Sigmoid colon (tissue), 7 donors: ENCODE results near the gene KRT82. TPM values are rescaled to one million over a fixed set of nuclear protein-coding genes. Genes with fewer than 3 reads are reported as not detected.

Experiments
- DNase-seq: peaks from one replicate; pipeline ENCODE4 v3.0.0-alpha.2; 2019
- H3K27ac ChIP-seq, 4 donors: fragments of 200-600 bp; sonication (generic); one replicate each; pipeline ENCODE4 v1.5.1; 2016 to 2019; ENCODE audit warnings: mild to moderate bottlenecking in 1 of 4
- H3K27me3 ChIP-seq, 3 donors: fragments of 200-600 bp; sonication (generic); one replicate each; pipeline ENCODE4 v1.5.1; 2019; ENCODE audit warnings: mild to moderate bottlenecking in 1 of 3
- H3K36me3 ChIP-seq, 4 donors: fragments of 200-600 bp; sonication (generic); one replicate each; pipeline ENCODE4 v1.5.1; 2016 to 2019
- H3K4me1 ChIP-seq, 4 donors: fragments of 200-600 bp; sonication (generic); one replicate each; pipeline ENCODE4 v1.5.1; 2017 to 2019
- H3K4me3 ChIP-seq, 4 donors: fragments of 200-600 bp; sonication (generic); one replicate each; pipeline ENCODE4 v1.5.1; 2017 to 2019; ENCODE audit warnings: mild to moderate bottlenecking in 2 of 4, moderate library complexity in 1 of 4
- H3K9me3 ChIP-seq, 4 donors: fragments of 200-600 bp in 3 of 4; sonication (generic) in 3 of 4; one replicate each; pipeline versions ENCODE4 v1.5.1 to v1.6.1; 2013 to 2019
- EP300 ChIP-seq, 4 donors: sonication (generic); formaldehyde crosslinking; IDR thresholded peaks; one replicate each; pipeline ENCODE4 v1.6.1; 2017; ENCODE audit warnings: antibody characterized with exemption in 4 of 4
- POLR2A ChIP-seq, 2 donors: fragments of 450-650 bp; IDR thresholded peaks; one replicate each; pipeline ENCODE4 v1.6.1; 2016; ENCODE audit warnings: antibody characterized with exemption in 2 of 2, mild to moderate bottlenecking in 2 of 2, moderate library complexity in 2 of 2
- POLR2AphosphoS5 ChIP-seq, 4 donors: sonication (generic); formaldehyde crosslinking; IDR thresholded peaks; one replicate each; pipeline ENCODE4 v1.6.1; 2017; ENCODE audit warnings: antibody characterized with exemption in 4 of 4
- WGBS, 2 donors: extraction: QIAGEN DNeasy Blood & Tissue Kit; methylation state at CpG; one replicate each; pipeline ENCODE4 v1.1.7; 2013; 5-methylcytosine and 5-hydroxymethylcytosine counted together
- intact Hi-C: fragments of 100-400 bp; cut with DNase I; formaldehyde crosslinking; loops from one replicate; pipeline ENCODE4 v1.15.1; 2023
- polyA plus RNA-seq, 3 donors: library from polyadenylated mRNA; stranded (reverse); fragments of 200-250 nt; gene quantifications; one replicate each; pipeline ENCODE4 v1.2.3, GENCODE V29; 2013
- total RNA-seq, 4 donors: library from RNA; depleted of rRNA; stranded (reverse); fragments of >200 nt; gene quantifications; one replicate each; pipeline ENCODE4 v1.1.0, GENCODE V29; 2016
- TF ChIP-seq, protein P1 (sequence below), 4 experiments: fragments of 450-650 bp in 3 of 4; fragments of 200-600 bp in 1 of 4; IDR thresholded peaks; one replicate each; pipeline ENCODE4 v1.5.1; 2016 to 2019; ENCODE audit warnings: antibody characterized with exemption in 4 of 4, mild to moderate bottlenecking in 3 of 4, moderate library complexity in 2 of 4
- donor health status: healthy with polysubstance abuse.
- donor health status: Bipolar disorder and iron deficiency.
- donor health status: healthy.

Gene KRT82
- total and polyA plus RNA-seq, 7 donors = 0.03 TPM; not detected in 6

DNA sequence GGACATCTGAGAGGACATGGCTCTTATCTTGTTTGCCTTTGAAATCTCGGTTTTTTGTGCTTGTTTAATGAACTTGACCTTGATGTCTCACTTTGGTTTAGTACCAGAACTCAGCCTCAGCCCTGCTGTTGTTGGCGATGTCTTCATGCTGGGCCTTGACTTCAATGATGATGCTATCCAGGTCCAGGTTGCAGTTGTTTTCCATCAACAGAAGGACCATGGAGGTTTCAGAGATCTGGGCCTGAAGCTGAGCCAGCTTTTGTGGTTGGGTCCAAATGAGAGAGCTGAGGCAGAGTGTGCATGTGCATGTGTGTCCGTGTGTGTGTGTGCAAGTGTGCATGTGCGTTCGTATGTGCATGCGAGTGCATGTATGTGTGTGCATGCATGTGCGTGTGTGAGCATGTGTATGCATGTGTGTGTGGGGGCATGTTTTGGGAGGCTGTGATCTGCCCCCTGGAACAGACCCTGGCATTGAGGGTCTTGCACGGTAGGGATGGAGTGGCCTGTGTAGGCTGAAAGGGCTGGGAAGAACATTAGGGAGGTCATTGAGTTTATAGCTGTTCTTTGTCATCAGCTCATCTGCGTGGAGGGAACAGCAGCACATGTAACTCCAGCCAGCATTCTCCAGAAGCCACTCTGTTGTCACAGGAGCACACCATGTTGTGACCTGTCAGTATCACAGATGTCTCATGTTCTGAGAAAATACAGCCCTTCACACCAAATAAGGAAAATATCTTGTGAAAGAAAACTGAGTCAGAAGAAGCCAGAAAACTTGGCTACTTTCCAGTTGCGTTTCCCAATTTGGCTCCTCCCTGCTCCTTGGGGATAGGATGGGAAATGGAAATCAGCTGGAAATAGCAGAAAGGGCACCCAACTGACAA is 10.0 kb upstream of the KRT82 start:
- peaks cover 0 to 42% (median 27%) of the 10 kb centered on the region in 4 donors for H3K4me1 ChIP-seq
- no peaks in the 10 kb centered on the region for H3K27me3 ChIP-seq
- DNase-seq = peak; percentile 90
- no peaks in the 10 kb centered on the region for H3K9me3 ChIP-seq
- 66 to 71% methylated on average over 10 of the region's 10 CpGs for WGBS, 2 donors
- no peaks in the 10 kb centered on the region for H3K36me3 ChIP-seq
- intact Hi-C loops = no loop called here
- TF ChIP-seq EP300 (IDR thresholded peaks at IDR 0.05) (peak in 2 of 4 donors; percentile 26 to 66), POLR2AphosphoS5 (IDR thresholded peaks at IDR 0.05) (peak; percentile 84 to 92 (median 90))
- TF ChIP-seq, protein P1, sequence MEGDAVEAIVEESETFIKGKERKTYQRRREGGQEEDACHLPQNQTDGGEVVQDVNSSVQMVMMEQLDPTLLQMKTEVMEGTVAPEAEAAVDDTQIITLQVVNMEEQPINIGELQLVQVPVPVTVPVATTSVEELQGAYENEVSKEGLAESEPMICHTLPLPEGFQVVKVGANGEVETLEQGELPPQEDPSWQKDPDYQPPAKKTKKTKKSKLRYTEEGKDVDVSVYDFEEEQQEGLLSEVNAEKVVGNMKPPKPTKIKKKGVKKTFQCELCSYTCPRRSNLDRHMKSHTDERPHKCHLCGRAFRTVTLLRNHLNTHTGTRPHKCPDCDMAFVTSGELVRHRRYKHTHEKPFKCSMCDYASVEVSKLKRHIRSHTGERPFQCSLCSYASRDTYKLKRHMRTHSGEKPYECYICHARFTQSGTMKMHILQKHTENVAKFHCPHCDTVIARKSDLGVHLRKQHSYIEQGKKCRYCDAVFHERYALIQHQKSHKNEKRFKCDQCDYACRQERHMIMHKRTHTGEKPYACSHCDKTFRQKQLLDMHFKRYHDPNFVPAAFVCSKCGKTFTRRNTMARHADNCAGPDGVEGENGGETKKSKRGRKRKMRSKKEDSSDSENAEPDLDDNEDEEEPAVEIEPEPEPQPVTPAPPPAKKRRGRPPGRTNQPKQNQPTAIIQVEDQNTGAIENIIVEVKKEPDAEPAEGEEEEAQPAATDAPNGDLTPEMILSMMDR (IDR thresholded peaks at IDR 0.05) = no peak
- H3K27ac ChIP-seq = peak overlapping the region; percentile 60 to 78 (median 66)
- H3K4me3 ChIP-seq = no peak overlapping the region

DNA sequence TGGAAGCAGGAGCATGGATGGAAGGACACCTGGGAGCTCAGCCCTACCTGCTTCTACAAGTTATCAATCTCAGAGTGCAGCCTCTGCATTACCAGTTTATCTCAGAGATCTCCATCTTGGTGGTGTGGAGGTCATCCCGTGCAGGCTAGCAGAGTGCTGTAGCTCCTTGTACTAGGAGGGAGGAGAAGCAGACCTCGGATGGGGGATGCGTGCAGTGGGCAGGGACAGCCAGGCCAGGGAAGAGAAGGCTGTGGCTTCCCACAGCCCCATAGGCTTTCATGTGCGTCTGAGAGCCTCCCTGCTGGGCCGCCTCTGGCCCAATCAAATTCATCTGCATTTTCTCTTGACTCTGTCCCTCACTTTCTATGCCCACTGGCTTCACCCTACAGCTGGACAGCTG is 8.8 kb upstream of the KRT82 start:
- 73 to 79% methylated on average over 5 of the region's 5 CpGs for WGBS, 2 donors
- Histone ChIP-seq H3K9me3 (no peaks in the 10 kb centered on the region), H3K27me3 (no peaks in the 10 kb centered on the region), H3K27ac (peak overlapping the region; percentile 60 to 78 (median 66)), H3K4me3 (no peak overlapping the region), H3K36me3 (no peaks in the 10 kb centered on the region), H3K4me1 (peaks cover 0 to 46% (median 29%) of the 10 kb centered on the region in 4 donors)
- TF ChIP-seq POLR2AphosphoS5 (IDR thresholded peaks at IDR 0.05) (no peak), EP300 (IDR thresholded peaks at IDR 0.05) (no peak), POLR2A (IDR thresholded peaks at IDR 0.05) (no peak)
- TF ChIP-seq, protein P1 (IDR thresholded peaks at IDR 0.05) = no peak
- intact Hi-C loops = no loop called here
- DNase-seq = no peak

DNA sequence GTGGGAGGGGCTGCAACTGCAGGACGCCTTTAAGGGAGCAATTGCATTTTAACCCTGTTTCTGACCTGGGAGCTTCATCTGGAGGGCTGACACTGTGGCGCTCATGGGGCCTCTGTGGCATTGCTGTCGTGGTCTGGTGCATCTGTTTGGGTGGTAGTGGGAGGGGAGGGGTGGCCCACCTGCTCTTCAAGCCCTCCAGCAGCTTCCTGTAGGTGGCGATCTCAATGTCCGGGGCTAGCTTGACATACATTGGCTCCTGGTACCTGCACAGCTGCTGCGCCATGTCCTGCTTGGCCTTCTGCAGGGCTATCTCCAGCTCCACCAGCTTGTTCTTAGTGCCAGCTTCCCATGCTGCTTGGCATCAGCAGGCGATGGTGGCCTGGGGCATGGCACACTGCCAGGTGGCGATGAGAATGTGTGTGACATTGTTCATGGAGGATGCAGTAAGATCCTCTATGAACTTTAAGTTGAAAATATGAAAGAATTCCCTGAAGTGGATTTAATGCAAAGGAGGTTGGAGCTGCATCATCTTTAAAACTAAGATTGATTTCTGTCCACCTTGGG is 7.7 kb upstream of the KRT82 start:
- TF ChIP-seq EP300 (IDR thresholded peaks at IDR 0.05) (no peak), POLR2A (IDR thresholded peaks at IDR 0.05) (no peak), POLR2AphosphoS5 (IDR thresholded peaks at IDR 0.05) (no peak)
- TF ChIP-seq, protein P1 (IDR thresholded peaks at IDR 0.05) = no peak
- intact Hi-C loops = no loop called here
- peaks cover 0 to 46% (median 29%) of the 10 kb centered on the region in 4 donors for H3K4me1 ChIP-seq

DNA sequence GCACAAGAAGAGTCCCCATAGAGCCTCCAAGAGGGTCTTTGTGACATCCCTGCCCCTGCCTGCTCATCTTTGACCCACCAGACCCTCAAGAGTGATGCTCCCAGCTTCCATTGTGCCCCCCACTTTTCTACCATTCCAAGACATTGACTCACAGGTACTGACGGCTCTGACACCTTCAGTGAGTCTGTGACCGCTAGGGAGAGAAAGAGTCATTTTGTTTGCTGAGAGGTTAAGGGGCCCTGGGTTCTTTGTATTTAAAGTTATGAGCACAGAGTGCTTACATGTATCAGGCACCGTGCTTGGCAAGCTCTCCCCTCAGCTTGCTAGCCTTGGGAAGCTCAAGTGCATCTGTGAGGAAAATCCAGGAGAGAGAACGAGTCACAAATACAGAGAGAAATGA is 7.1 kb upstream of the KRT82 start:
- H3K4me1 ChIP-seq = peaks cover 0 to 46% (median 29%) of the 10 kb centered on the region in 4 donors

More for the DNA sequence above, 7.7 kb upstream of the KRT82 start:
- H3K27me3 ChIP-seq = no peaks in the 10 kb centered on the region
- H3K9me3 ChIP-seq = no peaks in the 10 kb centered on the region
- H3K27ac ChIP-seq = no peak overlapping the region
- WGBS, 2 donors = 66 to 76% methylated on average over 8 of the region's 8 CpGs
- no peak for DNase-seq
- H3K4me3 ChIP-seq = no peak overlapping the region
- no peaks in the 10 kb centered on the region for H3K36me3 ChIP-seq

More for the DNA sequence above, 7.1 kb upstream of the KRT82 start:
- H3K27ac ChIP-seq = no peak overlapping the region
- no peaks in the 10 kb centered on the region for H3K27me3 ChIP-seq
- H3K9me3 ChIP-seq = no peaks in the 10 kb centered on the region
- 55 to 63% methylated on average over 4 of the region's 4 CpGs for WGBS, 2 donors
- DNase-seq = no peak
- intact Hi-C loops = no loop called here
- H3K4me3 ChIP-seq = no peak overlapping the region
- TF ChIP-seq POLR2AphosphoS5 (IDR thresholded peaks at IDR 0.05) (no peak), EP300 (IDR thresholded peaks at IDR 0.05) (no peak), POLR2A (IDR thresholded peaks at IDR 0.05) (no peak)
- TF ChIP-seq, protein P1 (IDR thresholded peaks at IDR 0.05) = no peak
- no peaks in the 10 kb centered on the region for H3K36me3 ChIP-seq
